ENCODE data around the gene MRPS2.

GRCh38 chr9:135517407-135517822 is 16.9 kb downstream of the MRPS2 start:
- TF ChIP-seq EZH2 (IDR thresholded peaks at IDR 0.05; ENCODE audit: low read length, unreplicated experiment) (no peak), CTCF (conservative IDR thresholded peaks at IDR 0.05; ENCODE audit: low read depth, low read length) (no peak)
